Stimulated activated CD8-positive, alpha-beta memory T cell treated with anti-CD3 and anti-CD28 coated beads, Interleukin-4, amount 100 ng/mL, for 1 hour (primary cell): Measurements from ENCODE around the gene TAF10.

Experiments
- DNase-seq, 2 donors: peaks; one replicate each; pipeline ENCODE4 v3.0.0-alpha.2; 2020; ENCODE audit warnings: low read depth in 2 of 2, low spot score in 1 of 2

TAF10 gene

DNA sequence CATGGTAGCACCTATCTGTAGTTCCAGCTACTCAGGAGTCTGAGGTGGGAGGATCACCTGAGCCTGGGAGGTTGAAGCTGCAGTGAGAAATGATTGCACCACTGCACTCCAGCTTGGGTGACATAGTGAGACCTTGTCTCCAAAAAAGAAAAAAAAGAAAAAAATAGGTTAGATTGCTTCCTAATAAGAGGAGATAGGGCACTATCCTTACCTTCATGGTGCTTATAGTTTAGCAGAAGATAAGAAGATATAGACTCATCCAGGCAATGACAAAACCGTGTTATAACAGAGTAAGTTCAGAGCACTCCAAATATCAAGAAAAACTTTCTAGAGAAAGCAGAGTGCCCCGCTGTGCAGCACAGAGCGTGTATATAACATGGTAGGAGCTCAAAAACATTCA, 50.7 kb downstream of the TAF10 start:
- no peak for DNase-seq
